NCI-H2171 (cell line): ENCODE data around the gene NEK1.
A peak's percentile ranks its signal among the peaks of the same experiment; 100 is the strongest.
"Not testable (repeated sequence)": the region's sequence is repeated elsewhere in the genome, so short reads cannot be mapped to it uniquely, and the experiment has no call there.

Experiments
- DNase-seq: peaks from one replicate; lab custom pipeline; 2025; lab: John Stamatoyannopoulos, UW

NEK1 gene

GRCh38 chr4:169594560-169595195 lies 17.7 kb downstream of the NEK1 start:
- no peak for DNase-seq

DNA sequence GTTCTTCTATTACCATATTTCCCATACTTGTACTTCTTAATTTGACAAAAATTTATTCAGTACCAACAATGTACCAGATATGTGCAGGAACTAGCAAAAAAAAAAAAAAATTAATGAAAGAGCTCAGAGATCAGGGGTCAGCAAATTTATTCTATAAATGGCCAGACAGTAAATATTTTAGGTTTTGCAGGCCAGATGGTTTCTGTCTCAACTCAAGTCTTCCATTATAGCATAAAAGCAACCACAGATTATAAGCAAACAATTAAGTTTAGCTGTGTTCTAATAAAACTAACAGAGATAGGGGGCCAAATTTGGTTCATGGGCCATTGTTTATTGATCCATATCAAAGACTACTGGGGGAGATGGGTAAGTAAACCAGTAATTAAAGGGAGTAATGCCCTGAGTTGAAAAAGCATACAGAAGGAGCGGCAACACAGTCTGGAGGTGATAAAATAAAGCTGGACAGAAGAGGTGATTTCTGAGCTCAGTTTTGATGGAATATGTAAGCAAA lies 19.3 kb downstream of the NEK1 start:
- DNase-seq = no peak

- DNase-seq = no peak
These were observed 28.8 kb downstream of the NEK1 start for GRCh38 chr4:169583563-169583962.

DNA sequence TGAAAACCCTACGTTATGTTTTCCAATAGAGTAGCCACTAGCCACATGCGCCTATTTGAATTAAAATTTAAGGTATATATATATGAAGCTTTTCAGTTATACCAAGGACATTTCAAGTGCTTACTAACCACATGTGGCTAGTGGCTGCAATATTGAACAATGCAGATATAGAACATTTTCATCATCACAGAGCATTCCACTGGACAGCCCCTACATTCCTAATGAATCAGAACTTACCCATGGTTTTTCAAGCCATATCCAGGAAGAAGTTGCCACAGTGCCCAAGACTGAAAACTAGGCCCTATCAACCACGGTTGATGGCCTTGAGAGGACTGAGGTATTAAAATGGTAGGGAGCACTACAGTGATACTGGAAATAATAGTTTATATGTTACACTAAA lies 29.7 kb downstream of the NEK1 start:
- no peak for DNase-seq

- no peak for DNase-seq
These were observed 30.2 kb downstream of the NEK1 start for GRCh38 chr4:169582203-169582602.

DNA sequence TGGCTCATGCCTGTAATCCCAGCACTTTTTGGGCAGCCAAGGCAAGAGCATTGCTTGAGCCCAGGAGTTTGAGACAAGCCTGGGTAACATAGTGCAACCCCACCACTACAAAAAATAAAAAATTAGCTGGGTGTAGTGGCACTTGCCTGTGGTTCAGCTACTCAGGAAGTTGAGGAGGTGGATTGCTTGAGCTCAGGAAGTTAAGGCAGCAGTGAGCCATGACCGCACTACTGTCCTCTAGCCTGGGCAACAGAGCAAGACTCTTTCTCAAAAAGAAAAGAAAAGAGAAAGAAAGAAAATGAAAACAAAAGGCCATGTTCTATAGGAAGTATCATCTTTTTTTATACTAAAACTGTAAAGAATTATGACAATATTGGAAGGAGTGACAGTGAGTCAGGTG lies 38.5 kb downstream of the NEK1 start:
- no peak for DNase-seq

GRCh38 chr4:169571435-169571834 lies 40.9 kb downstream of the NEK1 start:
- DNase-seq = no peak

DNA sequence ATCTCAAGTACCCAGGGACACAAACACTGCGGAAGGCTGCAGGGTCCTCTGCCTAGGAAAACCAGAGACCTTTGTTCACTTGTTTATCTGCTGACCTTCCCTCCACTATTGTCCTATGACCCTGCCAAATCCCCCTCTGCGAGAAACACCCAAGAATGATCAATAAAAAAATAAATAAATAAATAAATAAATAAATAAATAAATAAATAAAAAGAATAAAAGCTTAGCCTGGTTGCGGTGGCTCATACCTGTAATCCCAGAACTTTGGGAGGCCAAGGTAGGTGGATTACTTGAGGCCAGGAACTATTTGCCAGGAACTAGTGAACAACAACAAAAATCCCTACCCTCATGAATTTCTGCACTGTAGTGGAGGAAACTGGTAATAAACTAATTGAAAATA lies 41.4 kb downstream of the NEK1 start:
- not testable (repeated sequence) for DNase-seq

DNA sequence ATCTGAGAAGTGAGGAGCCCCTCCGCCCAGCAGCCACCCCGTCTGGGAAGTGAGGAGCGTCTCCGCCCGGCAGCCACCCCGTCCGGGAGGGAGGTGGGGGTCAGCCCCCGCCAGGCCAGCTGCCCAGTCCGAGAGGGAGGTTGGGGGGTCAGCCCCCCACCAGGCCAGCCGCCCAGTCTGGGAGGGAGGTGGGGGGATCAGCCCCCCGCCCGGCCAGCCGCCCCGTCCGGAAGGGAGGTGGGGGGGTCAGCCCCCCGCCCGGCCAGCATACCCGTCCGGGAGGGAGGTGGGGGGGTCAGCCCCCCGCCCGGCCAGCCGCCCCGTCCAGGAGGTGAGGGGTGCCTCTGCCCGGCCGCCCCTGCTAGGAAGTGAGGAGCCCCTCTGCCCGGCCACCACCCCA lies 42.1 kb downstream of the NEK1 start:
- not testable (repeated sequence) for DNase-seq

GRCh38 chr4:169569188-169569587 lies 43.2 kb downstream of the NEK1 start:
- not testable (repeated sequence) for DNase-seq

GRCh38 chr4:169567916-169568315 lies 44.5 kb downstream of the NEK1 start:
- no peak for DNase-seq

- peak; percentile 17 for DNase-seq
These were observed 46.2 kb downstream of the NEK1 start for GRCh38 chr4:169566021-169566818.

GRCh38 chr4:169565606-169566005 lies 46.8 kb downstream of the NEK1 start:
- no peak for DNase-seq

DNA sequence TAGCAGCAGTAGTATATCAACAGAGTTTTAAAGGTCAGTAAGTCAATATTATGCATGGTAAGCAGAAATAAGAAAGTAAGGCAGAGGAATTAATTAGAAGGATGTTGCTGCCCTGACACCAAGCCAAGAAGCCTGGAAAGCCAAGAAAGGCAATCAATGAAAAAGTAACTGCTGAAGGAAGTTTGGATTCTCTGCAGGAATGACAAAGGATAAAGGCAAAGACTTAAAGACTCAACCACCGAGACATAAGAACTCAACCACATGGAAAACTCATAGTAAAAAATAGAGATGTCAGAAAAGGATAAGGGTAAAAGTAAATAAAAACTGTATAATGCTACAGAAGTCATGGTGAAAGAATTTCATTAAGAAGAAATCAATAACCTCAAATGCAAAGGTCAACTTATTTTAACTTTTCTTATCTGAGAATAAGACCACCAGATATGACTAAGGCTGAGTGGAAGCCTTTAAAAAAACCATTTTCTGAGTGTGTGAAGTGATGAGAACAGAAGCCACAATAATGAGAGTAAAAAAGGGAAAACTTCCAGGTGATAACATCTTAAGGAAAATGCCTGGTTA lies 55.2 kb downstream of the NEK1 start:
- DNase-seq = no peak

GRCh38 chr4:169546548-169546947 lies 65.8 kb downstream of the NEK1 start:
- not testable (repeated sequence) for DNase-seq

GRCh38 chr4:169540774-169541173 lies 71.6 kb downstream of the NEK1 start:
- DNase-seq = no peak

GRCh38 chr4:169530048-169530447 lies 82.3 kb downstream of the NEK1 start:
- DNase-seq = no peak

- DNase-seq = no peak
These were observed 88.6 kb downstream of the NEK1 start for GRCh38 chr4:169523796-169524195.

- DNase-seq = no peak
These were observed 101.8 kb downstream of the NEK1 start for GRCh38 chr4:169510617-169511016.

GRCh38 chr4:169506903-169507302 lies 105.5 kb downstream of the NEK1 start:
- DNase-seq = no peak

DNA sequence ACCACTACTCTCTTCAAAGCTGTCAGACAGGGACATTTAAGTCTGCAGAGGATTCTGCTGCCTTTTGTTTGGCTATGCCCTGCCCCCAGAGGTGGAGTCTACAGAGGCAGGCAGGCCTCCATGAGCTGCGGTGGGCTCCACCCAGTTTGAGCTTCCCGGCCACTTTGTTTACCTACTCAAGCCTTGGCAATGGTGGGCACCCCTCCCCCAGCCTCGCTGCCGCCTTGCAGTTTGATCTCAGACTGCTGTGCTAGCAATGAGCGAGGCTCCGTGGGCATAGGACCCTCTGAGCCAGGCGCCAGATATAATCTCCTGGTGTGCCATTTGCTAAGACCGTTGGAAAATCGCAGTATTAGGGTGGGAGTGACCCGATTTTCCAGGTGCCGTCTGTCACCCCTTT lies 112.5 kb downstream of the NEK1 start:
- not testable (repeated sequence) for DNase-seq

DNA sequence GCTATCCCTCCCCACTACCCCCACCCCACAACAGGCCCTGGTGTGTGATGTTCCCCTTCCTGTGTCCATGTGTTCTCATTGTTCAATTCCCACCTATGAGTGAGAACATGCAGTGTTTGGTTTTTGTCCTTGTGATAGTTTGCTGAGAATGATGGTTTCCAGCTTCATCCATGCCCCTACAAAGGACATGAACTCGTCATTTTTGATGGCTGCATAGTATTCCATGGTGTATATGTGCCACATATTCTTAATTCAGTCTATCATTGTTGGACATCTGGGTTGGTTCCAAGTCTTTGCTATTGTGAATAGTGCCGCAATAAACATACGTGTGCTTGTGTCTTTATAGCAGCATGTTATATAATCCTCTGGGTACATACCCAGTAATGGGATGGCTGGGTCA lies 118.1 kb downstream of the NEK1 start:
- DNase-seq = not testable (repeated sequence)

DNA sequence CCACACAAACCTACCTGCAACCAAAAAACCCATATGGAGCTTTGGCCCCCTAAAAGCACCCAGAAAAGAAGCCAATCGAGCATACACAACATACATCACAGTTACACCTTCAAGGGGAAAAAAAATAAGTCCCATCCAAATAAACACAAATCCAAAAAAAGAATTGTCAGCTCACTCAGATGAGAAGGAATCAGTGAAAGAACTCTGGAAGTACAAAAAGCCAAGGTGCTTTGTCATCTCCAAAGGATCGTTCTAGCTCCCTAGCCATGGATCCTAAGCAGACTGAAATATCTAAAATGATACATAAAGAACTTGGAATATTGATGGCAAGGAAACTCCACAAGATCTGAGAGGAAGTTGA lies 119.2 kb downstream of the NEK1 start:
- no peak for DNase-seq
